Hepatocyte (in vitro differentiated cells): ENCODE results near the gene SNX14.

Source experiments
- CTCF ChIP-seq: fragments of 200-600 bp; sonication (generic); IDR thresholded peaks from 2 replicates; pipeline ENCODE4 v1.5.1; 2016; ENCODE audit warnings: antibody characterized with exemption, mild to moderate bottlenecking; ENCODE audit not compliant: poor library complexity
- EZH2 ChIP-seq: fragments of 200-600 bp; sonication (generic); IDR thresholded peaks from 2 replicates; pipeline ENCODE4 v1.6.1; 2016; ENCODE audit warnings: antibody characterized with exemption, mild to moderate bottlenecking, borderline replicate concordance

- TF ChIP-seq EZH2 = no peak
- TF ChIP-seq CTCF = no peak
These were observed 114.5 kb downstream of the SNX14 start for GRCh38 chr6:85479208-85479607.
